Measurements from ENCODE around the gene MMP14.
A peak's percentile ranks its signal among the peaks of the same experiment; 100 is the strongest.

MMP14 gene

GRCh38 chr14:22861651-22862050 is 25.3 kb downstream of the MMP14 start:
- DNase-seq: no peak

DNA sequence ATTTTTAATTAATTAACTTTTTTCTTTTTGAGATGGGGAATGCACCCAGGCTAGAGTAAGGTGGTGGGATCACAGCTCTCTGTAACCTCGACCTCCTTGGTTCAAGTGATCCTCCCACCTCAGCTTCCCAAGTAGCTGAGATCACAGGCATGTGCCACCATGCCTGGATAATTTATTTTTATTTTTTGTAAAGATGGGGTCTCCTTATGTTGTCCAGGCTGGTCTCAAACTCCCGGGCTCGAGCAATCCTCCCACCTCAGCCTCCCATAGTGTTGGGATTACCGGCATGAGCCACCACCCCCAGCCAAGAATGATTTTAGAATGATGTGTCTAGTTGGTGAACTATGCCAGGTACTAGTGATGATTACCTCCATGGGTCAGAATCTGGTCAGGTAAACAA is 28.6 kb downstream of the MMP14 start:
- no peak for DNase-seq

GRCh38 chr14:22865424-22866405 is 29.3 kb downstream of the MMP14 start:
- no peak for DNase-seq

DNA sequence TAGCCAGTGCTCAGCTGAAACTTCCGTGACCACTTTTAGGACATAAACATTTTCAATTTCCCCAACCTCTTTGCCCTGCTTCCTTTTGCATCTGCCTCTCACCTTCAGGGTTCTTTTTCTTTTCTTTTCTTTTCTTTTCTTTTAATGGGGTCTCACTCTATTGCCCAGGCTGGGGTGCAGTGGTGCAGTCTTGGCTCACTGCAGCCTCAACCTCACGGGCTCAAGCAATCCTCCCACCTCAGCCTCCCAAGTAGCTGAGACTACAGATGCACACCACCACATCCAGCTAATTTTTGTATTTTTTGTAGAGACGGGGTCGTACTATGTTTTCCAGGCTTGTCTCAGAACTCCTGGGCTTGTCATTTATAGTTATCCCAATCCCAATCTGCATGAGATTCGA is 30.5 kb downstream of the MMP14 start:
- no peak for DNase-seq

DNA sequence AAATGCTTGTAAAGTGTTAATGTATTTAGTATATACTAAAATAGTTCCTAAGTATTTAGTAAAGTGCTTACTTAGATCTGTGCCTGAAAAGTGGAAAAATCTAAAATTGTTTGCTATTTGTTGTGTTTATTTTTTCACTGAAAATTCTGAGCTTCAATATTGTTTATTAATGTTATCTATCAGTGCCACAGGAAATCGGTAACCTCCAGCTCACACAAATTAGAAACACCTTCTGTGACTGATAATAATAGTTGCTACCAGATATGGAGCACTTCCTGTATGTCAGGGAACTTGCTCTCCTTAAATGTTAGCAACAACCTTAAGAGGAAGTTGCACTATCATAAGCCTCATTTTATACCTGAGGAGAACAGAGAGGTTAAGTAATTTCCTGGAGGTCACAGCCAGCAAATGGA is 34.4 kb downstream of the MMP14 start:
- peak; percentile 66 for DNase-seq

- peak; percentile 76 for DNase-seq
Observed at GRCh38 chr14:22871224-22872032, 35.0 kb downstream of the MMP14 start, which contains the start of gene LRP10. Gene LRP10, plus strand, starts transcription at chr14:22871740. Its CDS starts 564 bp downstream, at chr14:22872304.

- DNase-seq: no peak
Observed at GRCh38 chr14:22872033-22872832, 35.8 kb downstream of the MMP14 start.

DNA sequence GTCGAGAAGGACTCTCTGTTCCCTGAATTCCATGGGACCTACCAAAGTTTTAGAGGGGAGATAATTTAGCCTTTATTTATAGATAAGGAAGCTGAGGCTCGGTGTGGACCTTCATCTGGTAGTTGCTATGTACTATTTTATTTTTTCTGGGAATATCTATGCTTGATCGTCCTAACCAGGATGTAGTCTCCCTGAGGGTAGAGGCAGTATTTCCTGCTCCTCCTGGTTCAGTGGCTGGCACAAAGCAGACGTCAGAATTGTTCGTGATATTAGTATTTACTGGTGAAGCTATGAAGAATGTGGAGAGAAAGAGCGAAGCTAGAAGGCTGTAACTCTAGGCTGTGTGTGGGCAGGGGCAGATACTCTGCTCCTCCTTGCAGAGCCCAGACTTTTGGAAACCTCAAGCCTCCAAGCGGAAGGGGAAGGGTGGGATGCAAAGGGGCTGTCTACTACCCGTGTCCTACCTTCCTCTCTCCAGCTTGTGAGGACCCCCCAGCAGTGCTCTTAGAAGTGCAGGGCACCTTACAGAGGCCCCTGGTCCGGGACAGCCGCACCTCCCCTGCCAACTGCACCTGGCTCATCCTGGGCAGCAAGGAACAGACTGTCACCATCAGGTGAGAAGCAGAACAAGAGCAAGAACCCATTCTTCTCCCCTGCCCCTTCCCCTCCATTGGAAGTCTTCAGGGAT is 36.6 kb downstream of the MMP14 start:
- no peak for DNase-seq

GRCh38 chr14:22875003-22875747 is 38.8 kb downstream of the MMP14 start:
- no peak for DNase-seq

- no peak for DNase-seq
Observed at GRCh38 chr14:22875748-22876319, 39.4 kb downstream of the MMP14 start.

DNA sequence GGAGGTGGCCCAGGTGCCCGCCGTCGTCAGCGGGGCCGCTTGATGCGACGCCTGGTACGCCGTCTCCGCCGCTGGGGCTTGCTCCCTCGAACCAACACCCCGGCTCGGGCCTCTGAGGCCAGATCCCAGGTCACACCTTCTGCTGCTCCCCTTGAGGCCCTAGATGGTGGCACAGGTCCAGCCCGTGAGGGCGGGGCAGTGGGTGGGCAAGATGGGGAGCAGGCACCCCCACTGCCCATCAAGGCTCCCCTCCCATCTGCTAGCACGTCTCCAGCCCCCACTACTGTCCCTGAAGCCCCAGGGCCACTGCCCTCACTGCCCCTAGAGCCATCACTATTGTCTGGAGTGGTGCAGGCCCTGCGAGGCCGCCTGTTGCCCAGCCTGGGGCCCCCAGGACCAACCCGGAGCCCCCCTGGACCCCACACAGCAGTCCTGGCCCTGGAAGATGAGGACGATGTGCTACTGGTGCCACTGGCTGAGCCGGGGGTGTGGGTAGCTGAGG is 40.7 kb downstream of the MMP14 start:
- no peak for DNase-seq

- peak; percentile 9 for DNase-seq
Observed at GRCh38 chr14:22878271-22879246, 42.2 kb downstream of the MMP14 start.

GRCh38 chr14:22882064-22882463 is 45.7 kb downstream of the MMP14 start:
- no peak for DNase-seq

DNA sequence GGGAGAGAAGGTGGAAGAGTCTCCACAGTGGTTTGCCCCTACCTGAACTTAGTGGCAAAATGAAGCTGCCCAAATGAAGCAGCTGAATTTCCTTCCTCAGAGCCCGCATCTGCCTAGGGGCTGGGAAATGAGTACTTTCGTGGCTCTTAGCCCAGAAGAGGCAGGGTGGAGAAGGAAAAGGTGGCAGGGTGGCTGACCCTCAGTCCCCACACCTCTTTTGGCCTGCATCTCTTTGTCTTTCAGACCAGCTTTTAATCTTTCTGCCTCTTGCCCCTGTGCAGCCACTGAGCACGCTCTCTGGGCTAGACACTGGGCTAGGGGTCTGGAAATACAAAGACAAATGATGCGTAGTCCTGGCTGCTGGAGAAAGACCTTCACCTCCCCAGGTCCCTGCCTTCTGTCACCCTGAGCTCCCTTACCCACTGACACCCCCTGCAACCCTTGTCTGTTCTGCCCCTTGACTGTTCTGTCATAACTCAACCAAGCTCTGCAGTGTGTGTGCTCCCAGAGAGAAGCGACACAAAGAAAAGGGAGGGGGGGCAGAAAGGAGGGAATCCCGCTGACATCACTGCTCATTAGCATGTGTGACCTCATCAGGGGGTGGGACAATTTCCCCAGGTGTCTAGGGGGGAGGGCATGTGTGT is 46.3 kb downstream of the MMP14 start:
- no peak for DNase-seq

- DNase-seq: no peak
Observed at GRCh38 chr14:22883173-22883976, 47.0 kb downstream of the MMP14 start, which contains the start of gene REM2. Gene REM2, plus strand, starts transcription at chr14:22883222. Its CDS starts 66 bp downstream, at chr14:22883288.

- DNase-seq: no peak
Observed at GRCh38 chr14:22884076-22884737, 47.8 kb downstream of the MMP14 start.

GRCh38 chr14:22884738-22885523 is 48.5 kb downstream of the MMP14 start:
- no peak for DNase-seq

All from GF-D8 (cell line).